Body of pancreas (tissue), 4 donors: Measurements from ENCODE around the gene RNF187.

ENCODE experiments used
- POLR2A ChIP-seq, 3 donors: fragments of 450-650 bp; IDR thresholded peaks; one replicate each; pipeline ENCODE4 v1.6.1; 2016; ENCODE audit warnings: antibody characterized with exemption in 3 of 3, mild to moderate bottlenecking in 2 of 3
- TF ChIP-seq, protein P1 (sequence below), 7 experiments: fragments of 450-650 bp in 4 of 7; fragments of 200-600 bp in 3 of 7; sonication (generic) in 3 of 7; IDR thresholded peaks; one replicate each; pipeline ENCODE4 v1.5.1; 2016 to 2019; ENCODE audit warnings: antibody characterized with exemption in 7 of 7

GRCh38 chr1:228494391-228494790 is 7.2 kb downstream of the RNF187 start:
- TF ChIP-seq, protein P1, sequence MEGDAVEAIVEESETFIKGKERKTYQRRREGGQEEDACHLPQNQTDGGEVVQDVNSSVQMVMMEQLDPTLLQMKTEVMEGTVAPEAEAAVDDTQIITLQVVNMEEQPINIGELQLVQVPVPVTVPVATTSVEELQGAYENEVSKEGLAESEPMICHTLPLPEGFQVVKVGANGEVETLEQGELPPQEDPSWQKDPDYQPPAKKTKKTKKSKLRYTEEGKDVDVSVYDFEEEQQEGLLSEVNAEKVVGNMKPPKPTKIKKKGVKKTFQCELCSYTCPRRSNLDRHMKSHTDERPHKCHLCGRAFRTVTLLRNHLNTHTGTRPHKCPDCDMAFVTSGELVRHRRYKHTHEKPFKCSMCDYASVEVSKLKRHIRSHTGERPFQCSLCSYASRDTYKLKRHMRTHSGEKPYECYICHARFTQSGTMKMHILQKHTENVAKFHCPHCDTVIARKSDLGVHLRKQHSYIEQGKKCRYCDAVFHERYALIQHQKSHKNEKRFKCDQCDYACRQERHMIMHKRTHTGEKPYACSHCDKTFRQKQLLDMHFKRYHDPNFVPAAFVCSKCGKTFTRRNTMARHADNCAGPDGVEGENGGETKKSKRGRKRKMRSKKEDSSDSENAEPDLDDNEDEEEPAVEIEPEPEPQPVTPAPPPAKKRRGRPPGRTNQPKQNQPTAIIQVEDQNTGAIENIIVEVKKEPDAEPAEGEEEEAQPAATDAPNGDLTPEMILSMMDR (IDR thresholded peaks at IDR 0.05): no peak
- no peak for TF ChIP-seq POLR2A (IDR thresholded peaks at IDR 0.05)
